HepG2 (cell line): ENCODE measurements around the gene UXS1. TPM values are rescaled to one million over a fixed set of nuclear protein-coding genes. Genes with fewer than 3 reads are reported as not detected.
A peak's percentile ranks its signal among the peaks of the same experiment; 100 is the strongest.

Experiments used
- ATF2 ChIP-seq: sonication (generic); formaldehyde crosslinking; IDR thresholded peaks from 2 replicates; pipeline ENCODE4 v1.4.0; 2020; ENCODE audit warnings: missing genetic modification reagents
- ELF4 ChIP-seq: sonication (generic); formaldehyde crosslinking; IDR thresholded peaks from 2 replicates; pipeline ENCODE4 v1.5.0; 2020; ENCODE audit warnings: missing genetic modification reagents, mild to moderate bottlenecking, moderate library complexity, borderline replicate concordance
- GRHL1 ChIP-seq: sonication (generic); formaldehyde crosslinking; conservative IDR thresholded peaks from 2 replicates; pipeline ENCODE4 v1.8.0; 2022; ENCODE audit warnings: missing genetic modification reagents
- HCFC1 ChIP-seq: fragments of 150-350 bp; IDR thresholded peaks from 2 replicates; pipeline ENCODE4 v1.6.1; 2014; ENCODE audit warnings: low read depth, low read length
- HES4 ChIP-seq: sonication (generic); formaldehyde crosslinking; IDR thresholded peaks from 2 replicates; pipeline ENCODE4 v1.9.0; 2021; ENCODE audit warnings: mild to moderate bottlenecking, missing genetic modification reagents, borderline replicate concordance
- KMT2B ChIP-seq: IDR thresholded peaks from 2 replicates; pipeline ENCODE4 v1.6.1; 2016; ENCODE audit warnings: missing genetic modification reagents, missing compliant biosample characterization
- LBX2 ChIP-seq: sonication (generic); formaldehyde crosslinking; IDR thresholded peaks from 2 replicates; pipeline ENCODE4 v1.5.0; 2020; ENCODE audit warnings: missing genetic modification reagents, mild to moderate bottlenecking, borderline replicate concordance
- MAFK ChIP-seq, 2 experiments: IDR thresholded peaks in 1 of 2; conservative IDR thresholded peaks in 1 of 2; 2 replicates each; pipeline ENCODE4 v1.6.1; 2011; ENCODE audit warnings: improper control_type of control experiment in 2 of 2, low read length in 2 of 2
- NR2F1 ChIP-seq, 2 experiments: fragments of 450-650 bp in 1 of 2; formaldehyde crosslinking in 1 of 2; IDR thresholded peaks; 2 replicates each; pipeline versions ENCODE4 v1.5.0 to v1.6.1; 2016 to 2020; ENCODE audit warnings: mild to moderate bottlenecking in 1 of 2, missing compliant biosample characterization in 1 of 2, missing genetic modification reagents in 1 of 2, moderate library complexity in 1 of 2
- NR2F6 ChIP-seq, 2 experiments: IDR thresholded peaks; 2 replicates each; pipeline ENCODE4 v1.6.1; 2016; ENCODE audit warnings: antibody characterized with exemption in 1 of 2, mild to moderate bottlenecking in 1 of 2
- POGK ChIP-seq: sonication (generic); formaldehyde crosslinking; conservative IDR thresholded peaks from 2 replicates; pipeline ENCODE4 v1.8.0; 2022; ENCODE audit warnings: mild to moderate bottlenecking, moderate library complexity, missing genetic modification reagents
- SALL1 ChIP-seq: sonication (generic); formaldehyde crosslinking; IDR thresholded peaks from 2 replicates; pipeline ENCODE4 v1.8.0; 2022; ENCODE audit warnings: mild to moderate bottlenecking, missing genetic modification reagents
- SALL2 ChIP-seq: sonication (generic); formaldehyde crosslinking; IDR thresholded peaks from 2 replicates; pipeline ENCODE4 v1.8.1; 2023; ENCODE audit warnings: mild to moderate bottlenecking, missing genetic modification reagents, inconsistent platforms
- TBL1XR1 ChIP-seq: fragments of 150-350 bp; IDR thresholded peaks from 2 replicates; pipeline ENCODE4 v1.6.1; 2014; ENCODE audit warnings: borderline replicate concordance, low read length; ENCODE audit not compliant: partially characterized antibody
- THAP8 ChIP-seq: sonication (generic); formaldehyde crosslinking; IDR thresholded peaks from 2 replicates; pipeline ENCODE4 v1.5.1; 2020; ENCODE audit warnings: missing genetic modification reagents, mild to moderate bottlenecking, borderline replicate concordance
- ZNF841 ChIP-seq: sonication (generic); formaldehyde crosslinking; IDR thresholded peaks from 2 replicates; pipeline ENCODE4 v1.8.1; 2023; ENCODE audit warnings: missing genetic modification reagents, borderline replicate concordance
- ZSCAN31 ChIP-seq: sonication (generic); formaldehyde crosslinking; IDR thresholded peaks from 2 replicates; pipeline ENCODE4 v1.5.0; 2020; ENCODE audit warnings: low read depth, mild to moderate bottlenecking, missing genetic modification reagents
- polyA plus RNA-seq, 8 experiments: library from polyadenylated mRNA; depleted of rRNA in 3 of 8; stranded (reverse) in 7 of 8; unstranded in 1 of 8; fragments of >200 nt; fragmentation: Illumina TruSeq in 4 of 8; extraction: Trizol in 4 of 8; gene quantifications; 2 replicates each; pipeline versions ENCODE4 v1.2.1 to v1.2.3, GENCODE V29; 2011 to 2016; ENCODE audit warnings: low read depth in 4 of 8, missing spikeins in 1 of 8, mixed read lengths in 1 of 8; ENCODE audit not compliant: insufficient read depth in 1 of 8
- total RNA-seq, 5 experiments: library from RNA; depleted of rRNA; stranded (reverse); fragments of >200 nt; fragmentation: Illumina TruSeq; extraction: Trizol; gene quantifications; 2 replicates each; pipeline ENCODE4 v1.2.3, GENCODE V29; 2016; ENCODE audit warnings: low read depth in 1 of 5
- TF ChIP-seq, protein P1 (sequence below): sonication (generic); formaldehyde crosslinking; IDR thresholded peaks from 2 replicates; pipeline ENCODE4 v1.9.0; 2022; ENCODE audit warnings: missing genetic modification reagents, mild to moderate bottlenecking, borderline replicate concordance
- TF ChIP-seq, protein P2 (sequence below): sonication (generic); formaldehyde crosslinking; IDR thresholded peaks from 2 replicates; pipeline ENCODE4 v1.8.0; 2022; ENCODE audit warnings: missing genetic modification reagents, low read depth, mild to moderate bottlenecking, borderline replicate concordance

The UXS1 gene
- total and polyA plus RNA-seq, 2 of the 13 experiments (the other 11 are each of a cell fraction or from before 2014, with no cell fraction given) = 53.3 to 110 TPM

DNA sequence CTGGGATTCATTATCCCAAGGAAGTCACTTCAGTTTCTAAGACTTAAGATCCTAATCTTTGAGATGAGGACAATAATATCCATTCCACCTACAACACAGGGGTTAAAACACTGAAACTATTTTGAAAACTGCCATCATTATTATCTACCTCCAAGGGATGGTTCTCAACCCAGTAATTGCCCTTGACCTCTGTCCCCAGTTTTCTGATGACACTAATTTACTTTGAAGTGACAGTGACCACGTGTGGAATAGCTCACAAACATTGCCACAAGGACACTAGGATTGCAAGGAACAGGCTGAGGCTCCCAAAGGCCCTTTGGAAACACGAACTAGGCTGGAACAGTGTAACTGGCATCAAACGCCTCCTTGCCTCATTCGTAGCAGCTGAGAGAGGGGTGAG lies 78.4 kb downstream of the UXS1 start (continued):
- TF ChIP-seq NR2F1 (CRISPR knock-in tag; IDR thresholded peaks at IDR 0.05) (peak in 1 of 2 experiments; percentile 42; a peak in 1 of 4 replicates), ZNF841 (CRISPR knock-in tag) (no peak), NR2F6 (IDR thresholded peaks at IDR 0.05) (peak; percentile 52), NR2F6 (CRISPR knock-in tag; IDR thresholded peaks at IDR 0.05) (peak; percentile 38; the same call in 1 of the 2 replicates), ATF2 (no peak), SALL2 (CRISPR knock-in tag) (no peak), GRHL1 (CRISPR knock-in tag) (no peak), ELF4 (CRISPR knock-in tag) (no peak), ZSCAN31 (CRISPR knock-in tag) (no peak), KMT2B (CRISPR knock-in tag) (no peak), HES4 (CRISPR knock-in tag) (no peak), SALL1 (CRISPR knock-in tag) (no peak), LBX2 (no peak), TBL1XR1 (no peak), THAP8 (CRISPR knock-in tag) (no peak), MAFK (conservative IDR thresholded peaks at IDR 0.05 in 1 of 2, IDR thresholded peaks at IDR 0.05 in 1 of 2; ENCODE audit: low read length in 2 of 2) (no peak), POGK (CRISPR knock-in tag) (no peak), HCFC1 (no peak)
- TF ChIP-seq, protein P1, sequence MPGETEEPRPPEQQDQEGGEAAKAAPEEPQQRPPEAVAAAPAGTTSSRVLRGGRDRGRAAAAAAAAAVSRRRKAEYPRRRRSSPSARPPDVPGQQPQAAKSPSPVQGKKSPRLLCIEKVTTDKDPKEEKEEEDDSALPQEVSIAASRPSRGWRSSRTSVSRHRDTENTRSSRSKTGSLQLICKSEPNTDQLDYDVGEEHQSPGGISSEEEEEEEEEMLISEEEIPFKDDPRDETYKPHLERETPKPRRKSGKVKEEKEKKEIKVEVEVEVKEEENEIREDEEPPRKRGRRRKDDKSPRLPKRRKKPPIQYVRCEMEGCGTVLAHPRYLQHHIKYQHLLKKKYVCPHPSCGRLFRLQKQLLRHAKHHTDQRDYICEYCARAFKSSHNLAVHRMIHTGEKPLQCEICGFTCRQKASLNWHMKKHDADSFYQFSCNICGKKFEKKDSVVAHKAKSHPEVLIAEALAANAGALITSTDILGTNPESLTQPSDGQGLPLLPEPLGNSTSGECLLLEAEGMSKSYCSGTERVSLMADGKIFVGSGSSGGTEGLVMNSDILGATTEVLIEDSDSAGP (CRISPR knock-in tag) = no peak
- TF ChIP-seq, protein P2, sequence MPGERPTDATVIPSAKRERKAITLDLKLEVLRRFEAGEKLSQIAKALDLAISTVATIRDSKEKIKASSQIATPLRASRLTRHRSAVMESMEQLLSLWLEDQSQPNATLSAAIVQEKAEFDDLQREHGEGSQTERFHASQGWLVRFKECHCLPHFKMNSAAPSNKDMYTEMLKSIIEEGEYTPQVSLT (CRISPR knock-in tag) = no peak
